ENCODE data around the gene TMOD2. TPM values are rescaled to one million over a fixed set of nuclear protein-coding genes. Genes with fewer than 3 reads are reported as not detected.
A peak's percentile ranks its signal among the peaks of the same experiment; 100 is the strongest.

TMOD2 gene
- total RNA-seq, 2 experiments from 2014 or later: 6.4 to 6.8 TPM

- intact Hi-C loops (cut with micrococcal nuclease): loop anchor here (2.0 to 5.0 kb wide), 8 partner anchors 95 to 970 kb away; partner anchors contain the start of genes AP4E1, DMXL2 and SPPL2A
- peak within 1 kb of the TSS; percentile 91 for H3K27ac Mint-ChIP-seq
- CTCF ChIA-PET: interaction anchor here (0.7 to 9.2 kb wide), 5 partner anchors 13 to 116 kb away, joined by 3 to 63 read pairs (median 3); no protein-coding TSS in a partner anchor
- peaks cover 52% of the 10 kb centered on the region for H3K4me1 Mint-ChIP-seq (ENCODE audit: low read depth)
- peaks cover under 1% of the 10 kb centered on the region for H3K36me3 Mint-ChIP-seq (ENCODE audit: low read depth)
- H3K27me3 Mint-ChIP-seq (ENCODE audit: low read depth): no peaks in the 10 kb centered on the region
- no peaks in the 10 kb centered on the region for H3K9me3 Mint-ChIP-seq
- DNase-seq: peak; percentile 66
- H3K4me3 Mint-ChIP-seq: peak within 1 kb of the TSS; percentile 82
These were observed 13.7 kb upstream of the TMOD2 start, which contains the start of gene LYSMD2 for GRCh38 chr15:51737522-51738305. LYSMD2 (minus strand) TSS chr15:51737655; CDS start chr15:51737622, 33 bp downstream.

GRCh38 chr15:51738553-51738952, 12.8 kb upstream of the TMOD2 start:
- H3K27me3 Mint-ChIP-seq (ENCODE audit: low read depth): no peaks in the 10 kb centered on the region
- peaks cover 43% of the 10 kb centered on the region for H3K4me1 Mint-ChIP-seq (ENCODE audit: low read depth)
- peak overlapping the region; percentile 82 for H3K27ac Mint-ChIP-seq
- CTCF ChIA-PET: interaction anchor here (0.6 to 9.2 kb wide), 6 partner anchors 11 to 117 kb away, joined by 3 to 63 read pairs (median 4); no protein-coding TSS in a partner anchor
- no peaks in the 10 kb centered on the region for H3K9me3 Mint-ChIP-seq
- intact Hi-C loops (cut with micrococcal nuclease): loop anchor here (5.0 kb wide), 7 partner anchors 94 to 971 kb away; partner anchors contain the start of genes AP4E1 and SPPL2A
- DNase-seq: no peak
- H3K36me3 Mint-ChIP-seq (ENCODE audit: low read depth): no peaks in the 10 kb centered on the region
- peak overlapping the region; percentile 73 for H3K4me3 Mint-ChIP-seq

GRCh38 chr15:51739061-51739712, 12.2 kb upstream of the TMOD2 start:
- no peak for DNase-seq
- Mint-ChIP-seq H3K4me1 (ENCODE audit: low read depth) (peaks cover 38% of the 10 kb centered on the region), H3K9me3 (no peaks in the 10 kb centered on the region), H3K4me3 (no peak overlapping the region), H3K36me3 (ENCODE audit: low read depth) (no peaks in the 10 kb centered on the region), H3K27ac (no peak overlapping the region), H3K27me3 (ENCODE audit: low read depth) (no peaks in the 10 kb centered on the region)
- intact Hi-C loops (cut with micrococcal nuclease): loop anchor here (5.0 kb wide), 7 partner anchors 93 to 972 kb away; partner anchors contain the start of genes AP4E1 and SPPL2A
- CTCF ChIA-PET: interaction anchor here (0.6 to 9.2 kb wide), 6 partner anchors 10 to 118 kb away, joined by 3 to 63 read pairs (median 4); no protein-coding TSS in a partner anchor

GRCh38 chr15:51749307-51749706, 2.1 kb upstream of the TMOD2 start:
- DNase-seq: no peak
- CTCF ChIA-PET: interaction anchor here (0.7 to 2.2 kb wide), 3 partner anchors 11 to 28 kb away, joined by 3 to 5 read pairs (median 4); no protein-coding TSS in a partner anchor
- no peaks in the 10 kb centered on the region for H3K9me3 Mint-ChIP-seq
- peaks cover 2% of the 10 kb centered on the region for H3K27me3 Mint-ChIP-seq (ENCODE audit: low read depth)
- no peak overlapping the region for H3K27ac Mint-ChIP-seq
- peaks cover 19% of the 10 kb centered on the region for H3K4me1 Mint-ChIP-seq (ENCODE audit: low read depth)
- intact Hi-C loops (cut with micrococcal nuclease): no loop called here
- H3K36me3 Mint-ChIP-seq (ENCODE audit: low read depth): peaks cover 2% of the 10 kb centered on the region
- H3K4me3 Mint-ChIP-seq: no peak overlapping the region

- CTCF ChIA-PET: interaction anchor here (0.8 to 1.4 kb wide), 3 partner anchors 11 to 100 kb away, joined by 3 to 4 read pairs (median 3); no protein-coding TSS in a partner anchor
- no peak overlapping the region for H3K27ac Mint-ChIP-seq
- no peak for DNase-seq
- H3K4me3 Mint-ChIP-seq: peak overlapping the region; percentile 8
- no peaks in the 10 kb centered on the region for H3K9me3 Mint-ChIP-seq
- peaks cover 22% of the 10 kb centered on the region for H3K4me1 Mint-ChIP-seq (ENCODE audit: low read depth)
- H3K36me3 Mint-ChIP-seq (ENCODE audit: low read depth): peaks cover 2% of the 10 kb centered on the region
- peaks cover 2% of the 10 kb centered on the region for H3K27me3 Mint-ChIP-seq (ENCODE audit: low read depth)
- intact Hi-C loops (cut with micrococcal nuclease): no loop called here
These were observed 1.2 kb upstream of the TMOD2 start for GRCh38 chr15:51750186-51750585.

GRCh38 chr15:51751697-51752683, 593 bp downstream of the TMOD2 start:
- H3K36me3 Mint-ChIP-seq (ENCODE audit: low read depth): peaks cover 2% of the 10 kb centered on the region
- peak overlapping the region; percentile 81 for H3K4me3 Mint-ChIP-seq
- no peak overlapping the region for H3K27ac Mint-ChIP-seq
- peaks cover 2% of the 10 kb centered on the region for H3K27me3 Mint-ChIP-seq (ENCODE audit: low read depth)
- no peaks in the 10 kb centered on the region for H3K9me3 Mint-ChIP-seq
- intact Hi-C loops (cut with micrococcal nuclease): loop anchor here (1.0 kb wide), 1 partner anchor 16 kb away; no protein-coding TSS in a partner anchor
- CTCF ChIA-PET: interaction anchor here (1.2 to 1.7 kb wide), 3 partner anchors 15 to 103 kb away, joined by 3 to 9 read pairs (median 6); partner anchors contain the start of gene LYSMD2
- DNase-seq: peak; percentile 30
- peaks cover 27% of the 10 kb centered on the region for H3K4me1 Mint-ChIP-seq (ENCODE audit: low read depth)

GRCh38 chr15:51752888-51753287, 1.5 kb downstream of the TMOD2 start:
- no peaks in the 10 kb centered on the region for H3K9me3 Mint-ChIP-seq
- H3K27ac Mint-ChIP-seq: no peak overlapping the region
- peaks cover 27% of the 10 kb centered on the region for H3K4me1 Mint-ChIP-seq (ENCODE audit: low read depth)
- no peak for DNase-seq
- H3K4me3 Mint-ChIP-seq: peak overlapping the region; percentile 53
- CTCF ChIA-PET: interaction anchor here (1.2 to 1.7 kb wide), 3 partner anchors 16 to 104 kb away, joined by 3 to 9 read pairs (median 6); partner anchors contain the start of gene LYSMD2
- peaks cover 2% of the 10 kb centered on the region for H3K27me3 Mint-ChIP-seq (ENCODE audit: low read depth)
- intact Hi-C loops (cut with micrococcal nuclease): no loop called here
- H3K36me3 Mint-ChIP-seq (ENCODE audit: low read depth): peaks cover 2% of the 10 kb centered on the region

- CTCF ChIA-PET: interaction anchor here (1.0 to 4.1 kb wide), 2 partner anchors 12 to 22 kb away, joined by 3 to 23 read pairs; no protein-coding TSS in a partner anchor
- intact Hi-C loops (cut with micrococcal nuclease): no loop called here
- DNase-seq: no peak
- no peaks in the 10 kb centered on the region for H3K9me3 Mint-ChIP-seq
- H3K27ac Mint-ChIP-seq: no peak overlapping the region
- no peak overlapping the region for H3K4me3 Mint-ChIP-seq
- H3K27me3 Mint-ChIP-seq (ENCODE audit: low read depth): peaks cover 2% of the 10 kb centered on the region
- H3K4me1 Mint-ChIP-seq (ENCODE audit: low read depth): peaks cover 27% of the 10 kb centered on the region
- peaks cover 2% of the 10 kb centered on the region for H3K36me3 Mint-ChIP-seq (ENCODE audit: low read depth)
These were observed 2.9 kb downstream of the TMOD2 start for GRCh38 chr15:51754267-51754666.

- CTCF ChIA-PET: interaction anchor here (0.6 to 4.1 kb wide), 2 partner anchors 21 to 328 kb away, joined by 3 to 23 read pairs; no protein-coding TSS in a partner anchor
- no peak overlapping the region for H3K27ac Mint-ChIP-seq
- intact Hi-C loops (cut with micrococcal nuclease): no loop called here
- no peaks in the 10 kb centered on the region for H3K9me3 Mint-ChIP-seq
- peaks cover 2% of the 10 kb centered on the region for H3K36me3 Mint-ChIP-seq (ENCODE audit: low read depth)
- peaks cover 27% of the 10 kb centered on the region for H3K4me1 Mint-ChIP-seq (ENCODE audit: low read depth)
- DNase-seq: no peak
- no peak overlapping the region for H3K4me3 Mint-ChIP-seq
- H3K27me3 Mint-ChIP-seq (ENCODE audit: low read depth): peaks cover 2% of the 10 kb centered on the region
These were observed 4.4 kb downstream of the TMOD2 start for GRCh38 chr15:51755790-51756189.

GRCh38 chr15:51756482-51756881, 5.1 kb downstream of the TMOD2 start:
- DNase-seq: no peak
- CTCF ChIA-PET: interaction anchor here (0.7 to 4.1 kb wide), 4 partner anchors 18 to 107 kb away, joined by 3 to 23 read pairs (median 6); no protein-coding TSS in a partner anchor
- Mint-ChIP-seq H3K9me3 (no peaks in the 10 kb centered on the region), H3K36me3 (ENCODE audit: low read depth) (peaks cover 2% of the 10 kb centered on the region), H3K27me3 (ENCODE audit: low read depth) (no peaks in the 10 kb centered on the region), H3K4me3 (no peak overlapping the region), H3K27ac (no peak overlapping the region), H3K4me1 (ENCODE audit: low read depth) (peaks cover 26% of the 10 kb centered on the region)
- intact Hi-C loops (cut with micrococcal nuclease): no loop called here

- CTCF ChIA-PET: interaction anchor here (0.6 to 4.1 kb wide), 7 partner anchors 13 to 136 kb away, joined by 3 to 23 read pairs (median 4); no protein-coding TSS in a partner anchor
These were observed 6.1 kb downstream of the TMOD2 start for GRCh38 chr15:51757450-51757849.

More at GRCh38 chr15:51757450-51757849, 6.1 kb downstream of the TMOD2 start:
- no peak for DNase-seq
- Mint-ChIP-seq H3K4me3 (no peak overlapping the region), H3K27me3 (ENCODE audit: low read depth) (no peaks in the 10 kb centered on the region), H3K36me3 (ENCODE audit: low read depth) (peaks cover 2% of the 10 kb centered on the region), H3K4me1 (ENCODE audit: low read depth) (peaks cover 23% of the 10 kb centered on the region), H3K27ac (no peak overlapping the region), H3K9me3 (no peaks in the 10 kb centered on the region)
- intact Hi-C loops (cut with micrococcal nuclease): no loop called here
